ENCODE data around the gene IFNAR1. TPM values are rescaled to one million over a fixed set of nuclear protein-coding genes. Genes with fewer than 3 reads are reported as not detected.

The IFNAR1 gene
- total and polyA plus RNA-seq, 2 of the 4 experiments (the other 2 are of a cell fraction), result 7.8 to 9.9 TPM

- no peak overlapping the region for H3K4me2 ChIP-seq (ENCODE audit: low read depth, low read length)
- H4K8ac ChIP-seq (ENCODE audit: low read depth in 2 of 2, low read length in 2 of 2), result no peak overlapping the region
- no peaks in the 10 kb centered on the region for H3K79me1 ChIP-seq (ENCODE audit: low read depth in 1 of 2, low read length in 2 of 2)
- in situ Hi-C loops (cut with MboI; ENCODE audit: low sequenced_read_pairs) (no loop called here), intact Hi-C loops (cut with micrococcal nuclease) (no loop called here), dilution Hi-C loops (cut with HindIII; ENCODE audit: low sequenced_read_pairs, unreplicated experiment) (no loop called here)
- H2AK9ac ChIP-seq (replicated peaks; ENCODE audit: low read depth, low read length, poor library complexity), result no peak overlapping the region
- TF ChIP-seq, protein P1, sequence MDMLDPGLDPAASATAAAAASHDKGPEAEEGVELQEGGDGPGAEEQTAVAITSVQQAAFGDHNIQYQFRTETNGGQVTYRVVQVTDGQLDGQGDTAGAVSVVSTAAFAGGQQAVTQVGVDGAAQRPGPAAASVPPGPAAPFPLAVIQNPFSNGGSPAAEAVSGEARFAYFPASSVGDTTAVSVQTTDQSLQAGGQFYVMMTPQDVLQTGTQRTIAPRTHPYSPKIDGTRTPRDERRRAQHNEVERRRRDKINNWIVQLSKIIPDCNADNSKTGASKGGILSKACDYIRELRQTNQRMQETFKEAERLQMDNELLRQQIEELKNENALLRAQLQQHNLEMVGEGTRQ (IDR thresholded peaks at IDR 0.05; ENCODE audit: low read depth, low read length), result no peak
- TF ChIP-seq POLR2A (IDR thresholded peaks at IDR 0.05; ENCODE audit: low read depth, low read length) (no peak), CHD1 (IDR thresholded peaks at IDR 0.05; ENCODE audit: low read depth, low read length) (no peak), MXI1 (IDR thresholded peaks at IDR 0.05; ENCODE audit: borderline replicate concordance, low read depth, low read length) (no peak), MAFK (IDR thresholded peaks at IDR 0.05; ENCODE audit: low read depth, low read length) (no peak), MAZ (IDR thresholded peaks at IDR 0.05; ENCODE audit: borderline replicate concordance, low read depth, low read length) (no peak), RFX5 (IDR thresholded peaks at IDR 0.05; ENCODE audit: low read depth, low read length) (no peak), BHLHE40 (IDR thresholded peaks at IDR 0.05; ENCODE audit: low read depth, low read length) (no peak), NFE2L2 (IDR thresholded peaks at IDR 0.05; ENCODE audit: low read depth, low read length) (no peak), CEBPB (IDR thresholded peaks at IDR 0.05; ENCODE audit: low read depth, low read length) (no peak)
- TF ChIP-seq, protein P2, sequence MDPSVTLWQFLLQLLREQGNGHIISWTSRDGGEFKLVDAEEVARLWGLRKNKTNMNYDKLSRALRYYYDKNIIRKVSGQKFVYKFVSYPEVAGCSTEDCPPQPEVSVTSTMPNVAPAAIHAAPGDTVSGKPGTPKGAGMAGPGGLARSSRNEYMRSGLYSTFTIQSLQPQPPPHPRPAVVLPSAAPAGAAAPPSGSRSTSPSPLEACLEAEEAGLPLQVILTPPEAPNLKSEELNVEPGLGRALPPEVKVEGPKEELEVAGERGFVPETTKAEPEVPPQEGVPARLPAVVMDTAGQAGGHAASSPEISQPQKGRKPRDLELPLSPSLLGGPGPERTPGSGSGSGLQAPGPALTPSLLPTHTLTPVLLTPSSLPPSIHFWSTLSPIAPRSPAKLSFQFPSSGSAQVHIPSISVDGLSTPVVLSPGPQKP (IDR thresholded peaks at IDR 0.05; ENCODE audit: borderline replicate concordance, low read depth, low read length), result no peak
- TF ChIP-seq, protein P3, sequence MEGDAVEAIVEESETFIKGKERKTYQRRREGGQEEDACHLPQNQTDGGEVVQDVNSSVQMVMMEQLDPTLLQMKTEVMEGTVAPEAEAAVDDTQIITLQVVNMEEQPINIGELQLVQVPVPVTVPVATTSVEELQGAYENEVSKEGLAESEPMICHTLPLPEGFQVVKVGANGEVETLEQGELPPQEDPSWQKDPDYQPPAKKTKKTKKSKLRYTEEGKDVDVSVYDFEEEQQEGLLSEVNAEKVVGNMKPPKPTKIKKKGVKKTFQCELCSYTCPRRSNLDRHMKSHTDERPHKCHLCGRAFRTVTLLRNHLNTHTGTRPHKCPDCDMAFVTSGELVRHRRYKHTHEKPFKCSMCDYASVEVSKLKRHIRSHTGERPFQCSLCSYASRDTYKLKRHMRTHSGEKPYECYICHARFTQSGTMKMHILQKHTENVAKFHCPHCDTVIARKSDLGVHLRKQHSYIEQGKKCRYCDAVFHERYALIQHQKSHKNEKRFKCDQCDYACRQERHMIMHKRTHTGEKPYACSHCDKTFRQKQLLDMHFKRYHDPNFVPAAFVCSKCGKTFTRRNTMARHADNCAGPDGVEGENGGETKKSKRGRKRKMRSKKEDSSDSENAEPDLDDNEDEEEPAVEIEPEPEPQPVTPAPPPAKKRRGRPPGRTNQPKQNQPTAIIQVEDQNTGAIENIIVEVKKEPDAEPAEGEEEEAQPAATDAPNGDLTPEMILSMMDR (conservative IDR thresholded peaks at IDR 0.05; ENCODE audit: low read depth, low read length), result no peak
- BruUV-seq (replicated peaks), result no TSS peak
- H3K9me1 ChIP-seq (ENCODE audit: insufficient read depth, low read length), result peaks cover 7% of the 10 kb centered on the region
- H3K9ac ChIP-seq (ENCODE audit: low read depth, low read length), result no peak overlapping the region
- WGBS, 2 experiments (ENCODE audit: extremely low coverage in 2 of 2, insufficient read length in 1 of 2), result no CpG with 5 or more reads among the region's 4 CpGs
- no peak overlapping the region for H3K18ac ChIP-seq (ENCODE audit: low read depth, low read length)
- no peak overlapping the region for H2BK15ac ChIP-seq (ENCODE audit: low read depth, low read length)
- H4K5ac ChIP-seq (ENCODE audit: low read depth, low read length), result no peak overlapping the region
- no peaks in the 10 kb centered on the region for H3K27me3 ChIP-seq (ENCODE audit: control insufficient read depth, insufficient read depth, low read length)
- no peak overlapping the region for H2BK5ac ChIP-seq (ENCODE audit: low read depth, low read length, poor library complexity, severe bottlenecking)
- no peak overlapping the region for H4K91ac ChIP-seq (ENCODE audit: insufficient read depth, low read depth, low read length)
- H3K27ac ChIP-seq (ENCODE audit: insufficient read depth, low read length), result no peak overlapping the region
- H3K23ac ChIP-seq (ENCODE audit: low read depth, low read length), result no peak overlapping the region
- H4K20me1 ChIP-seq (ENCODE audit: insufficient read depth, low read length), result no peaks in the 10 kb centered on the region
- H3K9me3 ChIP-seq (ENCODE audit: control insufficient read depth, insufficient read depth, low read length), result no peaks in the 10 kb centered on the region
- H3K4me1 ChIP-seq (ENCODE audit: control insufficient read depth, insufficient read depth, low read length), result peaks cover 5% of the 10 kb centered on the region
- no peak overlapping the region for H2BK120ac ChIP-seq (ENCODE audit: low read depth, low read length)
- H2AFZ ChIP-seq (replicated peaks; ENCODE audit: low read length, poor library complexity), result no peak overlapping the region
- no peak overlapping the region for H3K56ac ChIP-seq (ENCODE audit: extremely low read depth, insufficient read depth, low read length)
- no peak overlapping the region for H3K14ac ChIP-seq (replicated peaks; ENCODE audit: low read depth, low read length)
- H3K36me3 ChIP-seq (ENCODE audit: control insufficient read depth, insufficient read depth, low read length), result peaks cover 17% of the 10 kb centered on the region
- DNase-seq (no peak), ATAC-seq (ENCODE audit: low read depth) (no peak)
- CTCF ChIA-PET, result interaction anchor here (0.7 to 1.4 kb wide), 2 partner anchors 159 to 490 kb away, joined by 3 read pairs; no protein-coding TSS in a partner anchor
- H3K4ac ChIP-seq (ENCODE audit: low read depth, low read length), result no peak overlapping the region
- no peak overlapping the region for H3K4me3 ChIP-seq (ENCODE audit: insufficient read depth, low read depth, low read length)
- no peak overlapping the region for H2BK20ac ChIP-seq (ENCODE audit: low read depth, low read length)
- POLR2A ChIA-PET (ENCODE audit: unreplicated experiment), result no interaction called here
- H2AK5ac ChIP-seq (ENCODE audit: low read depth, low read length), result no peak overlapping the region
These were observed 34.7 kb downstream of the IFNAR1 start for GRCh38 chr21:33359446-33359845.

Data from IMR-90 (cell line).